Activated gamma-delta T cell treated with Interleukin-2 at 50 U/mL for 16 hours (primary cell): ENCODE results near the gene LXN.

ENCODE experiments used
- DNase-seq: peaks from one replicate; pipeline ENCODE4 v3.0.0-alpha.2; 2020

LXN gene

DNA sequence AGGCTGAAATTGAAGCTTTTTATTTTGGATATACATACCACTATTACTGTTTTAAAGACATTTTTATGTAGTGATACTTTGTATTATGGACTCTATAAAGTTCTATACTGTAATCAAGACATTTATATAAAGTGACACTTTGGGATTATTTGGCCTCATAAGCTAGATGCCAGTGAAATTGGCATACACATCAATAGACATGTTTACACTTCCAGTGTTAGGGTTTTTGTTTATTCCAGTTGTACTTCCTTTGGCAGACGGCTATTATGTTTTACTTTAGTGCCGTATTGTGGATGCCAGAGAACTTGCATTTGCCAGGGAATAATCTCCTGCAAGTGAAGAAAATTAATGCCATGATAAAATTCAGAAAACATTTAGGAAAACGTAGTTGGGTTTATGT lies 6.0 kb downstream of the LXN start:
- no peak for DNase-seq

DNA sequence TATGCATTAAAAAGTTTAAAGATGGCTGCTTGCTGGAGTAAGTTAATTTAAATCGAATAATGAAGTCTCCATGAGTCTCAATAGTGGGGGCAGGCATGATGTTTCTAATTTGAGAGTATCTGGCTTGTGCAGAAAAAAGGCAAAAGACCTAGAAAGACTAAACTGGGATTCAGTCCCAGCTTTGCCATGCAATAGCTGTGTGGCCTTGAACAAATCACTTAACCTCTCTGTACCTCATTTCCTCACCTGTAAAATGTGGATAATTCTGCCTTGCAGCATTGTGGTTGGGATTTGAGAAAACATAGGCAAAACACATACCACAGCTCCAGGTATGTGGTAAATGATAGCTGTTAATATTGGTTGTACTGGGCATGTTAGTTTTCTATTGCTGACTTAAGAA lies 8.6 kb downstream of the LXN start:
- DNase-seq: no peak

DNA sequence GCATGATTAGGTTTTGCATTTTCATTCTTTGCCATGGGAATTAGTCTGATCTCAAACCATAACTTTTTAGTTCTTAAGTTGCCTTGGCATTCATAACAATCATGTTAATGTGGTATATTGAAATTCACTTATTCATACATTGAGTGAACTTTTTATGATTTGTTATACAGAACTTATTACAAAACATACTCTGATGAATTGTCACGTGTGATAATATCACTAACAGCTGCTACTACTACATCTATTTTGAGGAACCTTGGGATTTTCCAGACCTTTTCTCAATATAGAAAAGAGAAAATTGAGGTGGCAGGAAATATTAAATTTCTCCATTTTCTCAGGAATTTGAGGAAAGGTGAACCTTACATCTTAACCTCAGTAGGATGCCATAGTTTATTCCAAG lies 9.2 kb downstream of the LXN start:
- DNase-seq: no peak

DNA sequence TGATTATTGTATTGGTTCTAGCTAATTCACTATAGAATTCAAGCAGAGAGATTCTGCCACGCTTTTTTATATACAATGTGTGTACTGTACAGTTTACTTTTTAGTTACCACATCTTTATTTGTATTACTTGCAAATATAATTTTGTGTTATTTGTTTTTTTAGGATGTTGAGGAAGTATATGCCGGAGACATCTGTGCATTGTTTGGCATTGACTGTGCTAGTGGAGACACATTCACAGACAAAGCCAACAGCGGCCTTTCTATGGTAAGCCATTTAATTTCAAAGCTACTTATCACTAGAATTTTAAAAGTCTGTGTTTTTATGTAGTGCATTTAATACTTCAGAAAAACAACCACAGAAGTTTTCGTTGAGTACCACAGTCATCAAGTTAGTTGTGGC lies 11.7 kb downstream of the LXN start:
- DNase-seq: no peak

DNA sequence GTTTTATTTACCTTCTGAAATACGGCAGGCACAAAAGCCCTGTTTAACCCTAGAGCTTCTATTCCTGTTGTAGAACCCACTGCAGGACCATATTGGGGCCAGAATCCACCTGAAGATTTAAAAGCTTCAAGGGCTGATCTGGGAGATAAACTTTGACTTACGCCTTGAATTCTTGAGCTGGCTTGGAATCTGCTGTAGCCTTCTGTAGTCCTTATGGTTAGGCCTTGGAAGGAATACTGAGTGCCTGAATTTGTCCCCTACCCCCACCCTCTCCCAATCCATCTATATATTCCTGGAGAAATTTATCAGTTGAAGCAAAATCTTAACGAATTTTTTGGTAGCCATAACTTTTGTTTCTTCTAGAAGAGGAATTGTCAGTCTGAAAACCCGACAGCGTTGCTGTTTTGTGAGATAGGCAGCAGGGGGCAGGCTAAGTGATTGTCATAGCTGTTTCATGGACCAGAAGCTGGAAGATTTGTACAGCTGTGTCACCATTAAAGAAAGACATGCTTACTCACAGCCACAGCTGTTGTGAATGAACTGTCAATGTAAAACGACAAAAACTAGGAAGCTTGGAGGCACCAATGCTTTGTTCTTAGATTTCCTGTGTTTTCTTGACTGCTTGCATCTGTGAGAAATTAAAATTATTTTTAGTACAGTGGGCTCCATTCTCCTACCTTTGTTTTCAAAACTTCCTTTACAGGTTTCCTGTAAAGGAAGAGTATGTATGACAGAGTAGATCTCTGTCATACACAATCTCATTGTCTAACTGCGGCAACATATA lies 12.8 kb downstream of the LXN start:
- peak; percentile 36 for DNase-seq

DNA sequence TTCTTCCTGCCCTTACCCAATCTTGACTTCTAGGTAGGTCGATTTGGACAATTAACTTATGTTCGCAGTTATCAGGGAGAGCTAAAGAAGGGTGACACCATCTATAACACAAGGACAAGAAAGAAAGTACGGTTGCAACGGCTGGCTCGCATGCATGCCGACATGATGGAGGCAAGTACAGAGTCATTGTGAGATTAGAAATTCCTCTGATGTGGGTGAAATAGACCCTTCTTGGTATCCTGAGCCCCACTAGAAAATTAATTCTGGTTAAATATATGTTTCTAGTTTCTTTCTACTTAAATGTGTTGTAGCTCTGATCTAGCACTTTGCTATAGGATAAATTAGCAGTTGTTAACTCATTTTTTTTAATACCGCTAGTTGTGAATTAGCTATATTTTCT lies 13.6 kb downstream of the LXN start:
- DNase-seq: no peak

DNA sequence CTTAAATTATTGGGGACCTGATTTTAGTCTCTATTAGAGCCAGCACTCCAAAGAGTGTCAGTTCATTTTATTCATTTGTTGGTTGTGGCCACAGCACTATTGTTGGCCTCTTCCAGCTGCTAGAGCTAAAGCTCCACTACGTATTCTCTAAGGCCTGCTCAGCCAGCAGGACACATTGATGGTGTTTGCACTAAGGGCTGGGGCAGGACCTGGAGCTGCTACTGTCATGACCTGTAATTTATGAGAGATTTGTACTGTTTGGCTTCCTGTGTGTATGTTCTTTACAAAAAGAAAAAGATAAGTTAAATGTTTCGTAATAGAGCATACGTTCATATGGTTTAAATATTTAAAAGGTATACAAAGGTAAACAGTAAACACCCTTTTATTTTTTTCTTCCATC lies 20.0 kb downstream of the LXN start:
- DNase-seq: no peak

DNA sequence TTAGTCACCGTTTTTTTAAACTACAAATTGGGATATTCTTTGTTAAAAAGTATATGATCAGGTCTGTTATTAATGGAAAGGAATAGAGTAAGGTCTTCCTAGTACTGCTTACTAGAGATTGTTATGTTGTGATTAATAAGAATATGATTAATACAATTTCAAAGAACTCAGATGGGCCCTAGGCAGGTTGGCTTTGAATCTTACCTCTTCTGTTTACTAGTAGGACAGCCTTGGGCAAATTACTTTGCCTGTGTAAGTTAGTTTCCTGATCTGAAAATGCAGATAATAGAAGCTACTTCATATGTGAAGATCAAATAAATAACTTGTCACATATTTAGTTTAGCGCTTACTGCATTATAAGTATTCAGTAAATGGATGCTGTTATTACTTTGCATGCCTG lies 21.3 kb downstream of the LXN start:
- no peak for DNase-seq

DNA sequence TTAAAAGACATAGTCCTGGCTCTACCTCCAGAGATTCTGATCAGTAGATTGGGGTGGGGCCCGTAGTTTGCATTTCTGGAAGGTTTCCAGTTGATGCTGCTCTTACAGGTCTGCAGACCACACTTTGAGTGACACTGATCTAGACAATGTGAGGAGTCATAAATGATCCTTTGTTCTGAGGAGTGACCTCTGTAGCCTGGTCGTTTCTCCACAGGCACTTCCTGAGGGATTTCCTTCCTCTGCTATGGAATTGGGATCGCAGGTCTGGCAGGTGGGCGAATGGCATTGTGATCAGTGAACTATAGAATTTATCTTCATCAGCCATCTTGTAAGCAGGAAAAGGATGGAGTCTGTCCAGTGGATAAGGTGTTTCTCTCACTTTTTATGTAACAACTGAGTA lies 22.7 kb downstream of the LXN start:
- DNase-seq: no peak

DNA sequence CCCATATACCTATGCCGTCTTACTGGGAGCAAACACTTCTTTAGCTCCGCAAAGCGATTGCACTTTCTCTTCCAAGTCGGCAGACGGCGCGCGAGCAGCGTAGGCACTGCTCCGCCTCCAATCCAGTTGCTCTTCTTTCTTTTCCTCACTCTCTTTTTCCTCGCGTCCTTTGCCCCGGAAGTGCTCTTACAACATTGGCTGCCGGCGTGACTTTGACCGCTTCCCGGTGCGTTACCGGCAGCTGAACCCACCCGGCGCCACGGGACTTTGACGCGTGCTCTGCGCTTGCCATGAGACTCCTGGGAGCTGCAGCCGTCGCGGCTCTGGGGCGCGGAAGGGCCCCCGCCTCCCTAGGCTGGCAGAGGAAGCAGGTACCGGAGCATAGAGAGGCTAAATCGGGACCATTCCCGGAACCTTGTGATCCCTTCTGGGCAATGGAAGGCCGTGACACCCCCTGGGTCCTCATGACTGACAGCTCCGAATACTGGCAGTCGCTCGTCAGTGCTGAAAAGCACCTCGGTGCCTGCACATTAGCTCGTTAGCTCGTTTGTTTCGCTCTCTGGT lies 28.0 kb downstream of the LXN start, which contains the start of gene GFM1:
Gene GFM1, plus strand, starts transcription at position 183 of the 564 bp plus-strand sequence. Its CDS starts 108 bp downstream, at position 291.
- peak; percentile 84 for DNase-seq

DNA sequence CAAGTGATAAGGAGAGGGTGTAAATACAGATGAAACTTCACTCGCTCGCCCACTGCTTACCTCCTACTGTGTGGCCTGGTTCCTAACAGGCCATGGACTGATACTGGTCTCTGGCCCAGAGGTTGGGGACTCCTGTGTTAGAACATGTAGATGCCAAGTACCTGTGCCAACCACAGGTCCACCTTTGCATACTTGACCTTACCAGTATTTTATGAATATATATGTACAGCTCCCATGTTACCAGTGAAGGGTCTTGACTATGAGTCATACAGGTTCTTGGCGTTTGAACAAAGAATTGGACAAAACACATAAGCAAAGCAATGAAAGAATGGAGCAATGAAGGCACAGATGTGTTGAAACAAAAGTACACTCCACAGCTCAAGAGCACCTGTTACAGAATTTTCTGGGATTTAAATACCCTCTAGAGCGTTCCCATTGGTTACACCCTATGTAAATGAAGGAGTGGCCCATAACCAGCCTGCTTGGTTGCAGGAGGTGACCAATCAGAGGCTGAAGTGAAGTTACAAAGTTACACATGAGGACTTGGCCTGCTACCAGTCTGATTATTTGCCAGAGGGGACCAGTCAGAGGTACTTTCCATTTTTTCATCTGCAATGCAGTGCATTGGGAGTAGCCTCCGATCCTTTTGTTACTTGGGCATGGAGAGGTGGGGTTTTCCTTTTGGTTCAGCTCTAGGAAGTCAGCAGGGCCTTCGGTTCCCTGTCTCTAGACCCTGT lies 29.8 kb downstream of the LXN start:
- DNase-seq: no peak

DNA sequence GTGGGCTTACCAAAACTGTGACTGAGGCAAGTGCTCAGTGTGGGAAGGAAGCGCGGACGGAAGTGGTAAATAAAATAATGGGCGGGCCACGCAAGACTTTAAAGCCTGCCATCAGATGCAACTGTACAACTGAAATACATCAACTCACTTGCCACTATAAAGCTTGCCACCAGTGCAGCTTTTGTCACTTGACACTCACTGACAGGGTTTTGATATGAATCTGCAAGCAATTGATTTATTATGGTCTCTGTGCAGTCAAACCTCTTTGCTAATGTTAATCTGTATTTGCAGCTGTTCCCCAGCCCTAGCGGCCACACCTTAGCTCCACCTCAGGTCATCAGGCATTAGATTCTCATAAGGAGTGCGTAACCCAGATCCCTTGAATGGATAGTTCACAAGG lies 30.4 kb downstream of the LXN start:
- no peak for DNase-seq

DNA sequence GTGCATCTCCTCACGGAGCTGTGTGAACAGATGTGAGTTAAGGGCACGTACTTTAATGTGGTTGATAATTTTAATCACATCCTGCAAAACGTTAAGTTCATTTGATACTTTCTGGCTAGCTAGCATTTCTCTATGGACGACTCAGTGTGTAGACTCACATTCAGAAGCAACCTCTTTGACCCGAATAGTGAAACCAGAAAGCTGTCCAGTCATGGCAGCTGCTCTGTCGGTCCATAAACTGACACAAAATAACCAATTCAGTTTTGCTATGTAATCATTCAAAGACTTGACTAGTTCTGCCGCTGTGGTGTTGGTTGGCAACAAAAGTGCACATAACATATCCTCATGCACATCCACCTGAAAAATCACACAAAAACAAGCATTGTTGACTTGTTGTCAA lies 31.8 kb downstream of the LXN start:
- DNase-seq: no peak

DNA sequence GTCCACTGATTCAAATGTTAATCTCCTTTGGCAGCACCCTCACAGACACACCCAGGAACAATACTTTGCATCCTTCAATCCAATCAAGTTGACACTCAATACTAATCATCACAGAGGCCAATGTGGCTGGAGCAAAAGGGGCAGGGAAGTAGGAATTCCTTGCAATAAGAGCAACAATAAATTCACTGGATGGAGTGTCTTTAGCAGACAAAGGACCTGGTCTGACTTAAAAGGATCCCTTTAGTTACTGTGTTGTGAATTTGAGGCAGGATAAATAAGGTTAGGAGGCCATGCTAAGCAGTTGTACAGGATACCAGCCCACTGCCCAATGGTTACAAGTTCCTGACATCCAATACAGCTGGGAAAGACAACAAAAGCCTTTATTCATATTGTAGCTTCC lies 40.5 kb downstream of the LXN start:
- DNase-seq: no peak

DNA sequence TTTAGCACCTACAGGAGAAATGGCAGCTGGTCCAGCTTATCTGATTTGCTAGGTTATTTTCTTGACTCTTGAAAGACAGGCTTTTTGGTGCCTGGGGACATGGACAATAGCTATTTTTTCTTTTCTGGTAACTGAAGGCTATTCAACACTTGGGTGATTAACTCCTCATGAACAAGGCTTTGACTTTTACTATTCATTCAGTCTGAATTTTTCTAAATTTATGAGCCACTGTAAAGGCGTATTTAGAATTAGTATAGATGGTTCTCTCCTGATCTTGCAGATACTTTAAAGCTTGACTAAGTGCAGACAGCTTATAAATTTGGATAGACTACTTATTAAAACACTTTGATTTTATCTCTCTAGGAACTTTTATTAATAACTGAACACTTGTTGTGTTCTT lies 46.6 kb downstream of the LXN start:
- no peak for DNase-seq

DNA sequence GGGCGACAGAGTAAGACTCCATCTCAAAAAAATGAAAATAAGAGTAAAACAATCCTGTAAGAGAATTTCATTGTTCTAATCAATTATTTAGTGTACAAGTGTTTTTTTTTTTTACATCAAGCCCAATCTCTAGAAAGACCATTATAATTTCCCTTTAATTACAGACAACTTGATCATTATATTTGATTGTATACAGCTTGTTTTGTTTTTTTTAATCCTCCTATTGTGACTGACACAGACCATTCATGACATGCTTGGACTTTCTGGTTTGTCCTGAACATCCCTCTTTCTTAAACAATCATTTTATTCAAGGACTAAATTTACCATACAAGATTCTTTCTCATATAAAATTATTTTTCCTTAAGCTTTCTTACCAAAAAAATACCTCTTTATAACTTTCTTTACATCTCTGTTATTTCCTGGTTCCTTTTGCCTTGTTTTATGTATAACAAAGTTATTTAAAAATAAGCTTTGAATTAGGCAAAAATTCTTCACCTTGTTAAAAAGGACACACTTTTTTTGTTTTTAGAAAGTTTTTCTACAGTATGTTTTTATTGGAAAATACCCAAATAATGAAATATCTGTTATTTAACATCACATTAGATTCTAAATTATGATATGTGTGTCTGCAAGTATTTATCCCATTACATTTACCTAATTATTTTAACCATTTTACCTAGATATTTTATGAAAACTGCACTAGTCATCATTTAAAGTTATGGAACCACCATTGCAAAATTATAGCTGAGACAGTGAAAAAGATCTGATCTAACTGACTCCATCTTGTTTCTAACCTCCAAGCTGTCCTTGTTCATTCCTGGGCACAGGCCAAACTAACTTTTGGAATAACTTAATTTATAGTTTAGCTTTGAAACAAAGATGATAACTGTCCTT lies 54.2 kb downstream of the LXN start:
- no peak for DNase-seq
